GM19455 (cell line): Measurements from ENCODE around the gene CD151.

Experiments
- ATAC-seq: cut with Tn5 transposase; IDR thresholded peaks from one replicate; pipeline ENCODE4 v1.9.1; 2021; ENCODE audit not compliant: unreplicated experiment

The CD151 gene

GRCh38 chr11:841981-842369 lies 9.2 kb downstream of the CD151 start:
- ATAC-seq, result peak; percentile 41

GRCh38 chr11:842370-843002 lies 9.7 kb downstream of the CD151 start, which contains the start of the genes POLR2L and TSPAN4:
Gene POLR2L (minus strand): TSS chr11:842529. CDS start chr11:842508, 21 bp downstream.
Gene TSPAN4 (plus strand): TSS chr11:842852. CDS start chr11:850305, 7,453 bp downstream.
- ATAC-seq, result peak; percentile 63

- ATAC-seq, result no peak
Observed at GRCh38 chr11:843086-843734, 10.5 kb downstream of the CD151 start.

GRCh38 chr11:843818-844692 lies 11.3 kb downstream of the CD151 start:
- ATAC-seq, result no peak

- ATAC-seq, result no peak
Observed at GRCh38 chr11:844693-845644, 12.2 kb downstream of the CD151 start.

GRCh38 chr11:845872-846495 lies 13.2 kb downstream of the CD151 start:
- no peak for ATAC-seq

GRCh38 chr11:846496-847098 lies 13.8 kb downstream of the CD151 start:
- ATAC-seq, result no peak

- ATAC-seq, result no peak
Observed at GRCh38 chr11:847876-848275, 15.1 kb downstream of the CD151 start.

GRCh38 chr11:848380-848931 lies 15.7 kb downstream of the CD151 start:
- no peak for ATAC-seq

- ATAC-seq, result no peak
Observed at GRCh38 chr11:849104-849824, 16.5 kb downstream of the CD151 start.

- no peak for ATAC-seq
Observed at GRCh38 chr11:849951-850774, 17.4 kb downstream of the CD151 start.

- ATAC-seq, result no peak
Observed at GRCh38 chr11:850775-851763, 18.3 kb downstream of the CD151 start.

GRCh38 chr11:852762-853161 lies 20.0 kb downstream of the CD151 start:
- no peak for ATAC-seq

- ATAC-seq, result no peak
Observed at GRCh38 chr11:853682-854448, 21.1 kb downstream of the CD151 start.

GRCh38 chr11:854601-855329 lies 22.0 kb downstream of the CD151 start:
- no peak for ATAC-seq
